Body of pancreas (tissue), 4 donors: ENCODE data around the gene ARHGAP44.
"Not testable (repeated sequence)": the region's sequence is repeated elsewhere in the genome, so short reads cannot be mapped to it uniquely, and the experiment has no call there.

ENCODE experiments used
- CTCF ChIP-seq, 7 experiments: fragments of 450-650 bp in 4 of 7; fragments of 200-600 bp in 3 of 7; sonication (generic) in 3 of 7; IDR thresholded peaks; one replicate each; pipeline ENCODE4 v1.5.1; 2016 to 2019; ENCODE audit warnings: antibody characterized with exemption in 7 of 7
- POLR2A ChIP-seq, 3 donors: fragments of 450-650 bp; IDR thresholded peaks; one replicate each; pipeline ENCODE4 v1.6.1; 2016; ENCODE audit warnings: antibody characterized with exemption in 3 of 3, mild to moderate bottlenecking in 2 of 3

DNA sequence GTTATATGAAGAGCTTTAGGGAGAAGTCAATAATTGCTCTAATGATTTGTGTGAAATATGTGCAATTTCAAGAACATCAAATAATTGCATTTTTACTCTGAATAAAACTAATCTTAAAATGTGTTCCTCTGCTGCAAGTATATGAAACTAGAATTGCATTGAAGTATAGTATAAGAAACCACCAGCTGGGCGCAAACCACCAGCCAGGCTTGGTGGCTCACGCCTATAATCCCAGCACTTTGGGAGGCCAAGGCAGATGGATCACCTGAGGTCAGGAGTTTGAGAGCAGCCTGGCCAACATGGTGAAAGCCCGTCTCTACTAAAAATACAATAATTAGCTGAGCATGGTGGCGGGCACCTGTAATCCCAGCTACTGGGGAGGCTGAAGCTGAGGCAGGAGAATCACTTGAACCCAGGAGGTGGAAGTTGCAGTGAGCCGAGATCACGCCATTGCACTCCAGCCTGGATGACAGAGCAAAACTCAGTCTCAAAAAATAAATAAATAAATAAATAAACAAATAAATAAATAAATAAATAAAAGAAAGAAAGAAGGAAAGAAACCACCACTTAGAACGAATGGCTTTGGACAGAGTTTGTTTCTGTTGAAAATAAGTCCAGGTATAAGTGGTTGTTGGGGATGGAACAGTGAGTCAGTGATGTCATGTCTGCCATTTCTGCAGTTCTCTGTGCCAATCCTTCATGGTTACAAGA, 84.3 kb downstream of the ARHGAP44 start:
- not testable (repeated sequence) for TF ChIP-seq CTCF, POLR2A (IDR thresholded peaks at IDR 0.05)
